ENCODE results near the gene GARS1. TPM values are rescaled to one million over a fixed set of nuclear protein-coding genes. Genes with fewer than 3 reads are reported as not detected.

Gene GARS1
- total RNA-seq, 5 donors from 2014 or later (not counting 1 experiment from before 2014, with no cell fraction given): 78.8 to 121 (median 114) TPM

DNA sequence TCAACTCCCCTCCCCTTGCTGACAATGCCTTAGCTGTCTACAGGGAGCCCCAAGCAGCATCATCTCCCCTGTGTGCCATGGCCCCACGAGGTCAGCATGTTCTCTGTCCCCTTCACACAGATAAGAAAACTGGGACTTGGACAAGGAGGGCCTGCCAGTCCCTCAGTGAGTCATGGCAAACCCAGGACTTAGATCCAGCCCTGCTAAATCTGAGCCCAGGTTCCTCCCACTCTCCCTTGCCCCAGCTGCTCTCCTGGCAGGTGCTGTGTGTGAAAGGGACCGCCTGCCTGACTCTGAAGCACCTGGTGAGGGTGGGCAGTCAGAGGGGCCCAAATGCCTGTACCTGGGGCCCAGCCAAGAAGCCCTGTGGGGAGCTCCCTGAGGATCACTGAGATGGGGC is 80.2 kb downstream of the GARS1 start:
- ATAC-seq (replicated peaks in 1 of 4) (no peak), DNase-seq (no peak)
- H3K36me3 Mint-ChIP-seq: no peaks in the 10 kb centered on the region
- H3K4me1 ChIP-seq (ENCODE audit: control insufficient read depth in 1 of 2, extremely low read depth in 1 of 2, insufficient read depth in 2 of 2, low read length in 2 of 2): no peaks in the 10 kb centered on the region
- no peaks in the 10 kb centered on the region for H3K9me3 ChIP-seq
- ChIA-PET POLR2A (no interaction called here), CTCF (no interaction called here)
- H3K4me1 Mint-ChIP-seq: no peaks in the 10 kb centered on the region
- peaks cover 35 to 41% of the 10 kb centered on the region in 2 donors for H3K27me3 Mint-ChIP-seq
- no peak overlapping the region for H3K27ac Mint-ChIP-seq
- H3K27me3 ChIP-seq (replicated peaks in 1 of 2; ENCODE audit: control insufficient read depth in 2 of 2, extremely low read depth in 1 of 2, insufficient read depth in 2 of 2, low read length in 1 of 2): peaks cover 4 to 58% of the 10 kb centered on the region in 2 experiments
- no peak overlapping the region for H3K4me3 ChIP-seq (ENCODE audit: control insufficient read depth in 1 of 2, extremely low read depth in 1 of 2, low read length in 1 of 2)
- H3K27ac ChIP-seq (ENCODE audit: low read length): no peak overlapping the region
- H3K4me3 Mint-ChIP-seq: no peak overlapping the region
- no peaks in the 10 kb centered on the region for H3K9me3 Mint-ChIP-seq
- WGBS (ENCODE audit: insufficient coverage): 18% methylated on average over 2 of the region's 2 CpGs
- no peaks in the 10 kb centered on the region for H3K36me3 ChIP-seq (ENCODE audit: control insufficient read depth in 2 of 2, extremely low read depth in 1 of 2, insufficient read depth in 1 of 2, low read length in 1 of 2)

DNA sequence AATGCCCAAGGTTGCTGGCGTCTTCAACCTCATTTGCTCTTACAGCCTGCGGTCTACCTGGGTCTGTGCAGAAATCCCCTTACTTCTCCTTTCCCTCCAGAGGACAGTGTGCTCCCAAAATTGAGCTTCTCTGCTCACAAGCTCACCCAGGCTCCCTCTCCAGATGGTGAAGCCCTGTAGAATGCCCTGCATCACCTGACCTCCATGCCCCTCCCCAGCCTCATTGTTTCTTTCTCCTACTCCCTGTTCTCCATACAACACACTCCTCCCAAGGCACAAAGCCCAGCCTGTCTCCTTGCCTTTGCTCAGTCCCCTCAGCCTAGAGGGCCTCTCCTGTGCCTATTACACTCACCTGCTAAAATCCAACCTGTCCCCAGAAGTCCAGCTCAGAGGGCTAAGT is 84.1 kb downstream of the GARS1 start:
- Mint-ChIP-seq H3K4me3 (no peak overlapping the region), H3K9me3 (no peaks in the 10 kb centered on the region), H3K27ac (no peak overlapping the region), H3K4me1 (peaks cover 9 to 18% (median 12%) of the 10 kb centered on the region in 3 donors), H3K36me3 (no peaks in the 10 kb centered on the region), H3K27me3 (peaks cover 54 to 66% of the 10 kb centered on the region in 2 donors)
- H3K36me3 ChIP-seq (ENCODE audit: control insufficient read depth in 2 of 2, extremely low read depth in 1 of 2, insufficient read depth in 1 of 2, low read length in 1 of 2): no peaks in the 10 kb centered on the region
- POLR2A ChIA-PET: no interaction called here
- WGBS (ENCODE audit: insufficient coverage): 92% methylated on average over 2 of the region's 2 CpGs
- H3K4me1 ChIP-seq (ENCODE audit: control insufficient read depth in 1 of 2, extremely low read depth in 1 of 2, insufficient read depth in 2 of 2, low read length in 2 of 2): peaks cover 0 to 17% of the 10 kb centered on the region in 2 experiments
- no peaks in the 10 kb centered on the region for H3K9me3 ChIP-seq
- H3K27me3 ChIP-seq (replicated peaks in 1 of 2; ENCODE audit: control insufficient read depth in 2 of 2, extremely low read depth in 1 of 2, insufficient read depth in 2 of 2, low read length in 1 of 2): peaks cover 9 to 86% of the 10 kb centered on the region in 2 experiments
- ATAC-seq (replicated peaks in 1 of 4) (no peak), DNase-seq (no peak)
- CTCF ChIA-PET: no interaction called here
- no peak overlapping the region for H3K27ac ChIP-seq (ENCODE audit: low read length)
- H3K4me3 ChIP-seq (ENCODE audit: control insufficient read depth in 1 of 2, extremely low read depth in 1 of 2, low read length in 1 of 2): no peak overlapping the region

DNA sequence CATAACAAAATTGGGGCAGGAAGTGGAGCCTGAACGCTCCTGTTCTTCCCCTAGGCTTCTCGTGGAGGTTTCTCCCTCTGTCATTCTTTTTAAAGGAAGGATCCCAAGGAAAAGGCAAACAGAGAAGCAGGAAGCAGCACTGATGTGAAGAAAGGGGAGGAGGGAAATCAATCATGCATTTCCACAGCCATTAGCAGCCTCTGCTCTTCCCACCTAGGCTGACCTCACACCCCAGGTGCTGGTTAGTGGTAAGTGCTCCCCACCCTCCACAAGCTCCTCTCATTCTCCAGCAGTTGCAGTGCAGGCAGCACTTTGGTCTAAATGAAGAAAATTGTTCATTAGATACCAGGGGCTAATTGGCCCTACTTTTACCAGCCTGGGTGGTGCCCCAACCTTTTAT is 85.0 kb downstream of the GARS1 start:
- Histone ChIP-seq H3K27me3 (replicated peaks in 1 of 2; ENCODE audit: control insufficient read depth in 2 of 2, extremely low read depth in 1 of 2, insufficient read depth in 2 of 2, low read length in 1 of 2) (peaks cover 11 to 86% of the 10 kb centered on the region in 2 experiments), H3K4me1 (ENCODE audit: control insufficient read depth in 1 of 2, extremely low read depth in 1 of 2, insufficient read depth in 2 of 2, low read length in 2 of 2) (peaks cover 0 to 17% of the 10 kb centered on the region in 2 experiments), H3K9me3 (no peaks in the 10 kb centered on the region), H3K27ac (ENCODE audit: low read length) (no peak overlapping the region), H3K36me3 (ENCODE audit: control insufficient read depth in 2 of 2, extremely low read depth in 1 of 2, insufficient read depth in 1 of 2, low read length in 1 of 2) (no peaks in the 10 kb centered on the region), H3K4me3 (ENCODE audit: control insufficient read depth in 1 of 2, extremely low read depth in 1 of 2, low read length in 1 of 2) (no peak overlapping the region)
- no peak overlapping the region for H3K4me3 Mint-ChIP-seq
- H3K4me1 Mint-ChIP-seq: peaks cover 9 to 18% (median 12%) of the 10 kb centered on the region in 3 donors
- 0% methylated on average over 1 of the region's 2 CpGs for WGBS (ENCODE audit: insufficient coverage)
- no peaks in the 10 kb centered on the region for H3K36me3 Mint-ChIP-seq
- no peaks in the 10 kb centered on the region for H3K9me3 Mint-ChIP-seq
- H3K27ac Mint-ChIP-seq: no peak overlapping the region
- peaks cover 62 to 73% of the 10 kb centered on the region in 2 donors for H3K27me3 Mint-ChIP-seq
- ChIA-PET POLR2A (no interaction called here), CTCF (interaction anchor here in 1 of 2 donors (0.5 to 1.3 kb wide), 2 partner anchors 8 to 59 kb away, joined by 3 read pairs; no protein-coding TSS in a partner anchor)
- ATAC-seq (replicated peaks in 1 of 4): no peak
- no peak for DNase-seq

DNA sequence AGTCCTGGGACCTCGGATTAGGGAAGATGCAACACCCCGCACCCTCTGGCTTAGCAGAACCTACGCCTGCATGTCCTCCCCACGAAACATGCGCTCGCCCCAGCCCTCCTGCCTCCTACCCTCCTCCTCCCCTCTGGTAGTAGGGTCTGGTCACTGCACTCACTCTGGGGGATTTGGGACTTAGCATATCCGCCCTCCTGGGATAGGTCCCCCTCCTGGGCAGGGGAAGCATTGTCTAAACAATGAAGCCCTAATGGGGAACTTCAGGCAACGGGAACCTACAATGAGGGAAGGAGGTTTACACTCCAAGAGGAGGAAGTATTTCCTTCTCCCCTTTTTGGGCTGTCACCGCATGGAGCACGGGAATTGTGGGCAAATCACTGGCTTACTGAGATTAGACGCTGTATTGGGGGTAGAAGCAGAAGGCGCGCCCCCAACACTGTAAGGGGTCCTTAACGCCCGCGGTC is 86.7 kb downstream of the GARS1 start:
- no peaks in the 10 kb centered on the region for H3K36me3 Mint-ChIP-seq
- peaks cover 9 to 18% (median 12%) of the 10 kb centered on the region in 3 donors for H3K4me1 Mint-ChIP-seq
- no peak overlapping the region for H3K27ac Mint-ChIP-seq
- peaks cover 59 to 76% of the 10 kb centered on the region in 2 donors for H3K27me3 Mint-ChIP-seq
- POLR2A ChIA-PET: no interaction called here
- no peaks in the 10 kb centered on the region for H3K9me3 ChIP-seq
- no peak for ATAC-seq (replicated peaks in 1 of 4)
- H3K27me3 ChIP-seq (replicated peaks in 1 of 2; ENCODE audit: control insufficient read depth in 2 of 2, extremely low read depth in 1 of 2, insufficient read depth in 2 of 2, low read length in 1 of 2): peaks cover 11 to 80% of the 10 kb centered on the region in 2 experiments
- peaks cover 0 to 17% of the 10 kb centered on the region in 2 experiments for H3K4me1 ChIP-seq (ENCODE audit: control insufficient read depth in 1 of 2, extremely low read depth in 1 of 2, insufficient read depth in 2 of 2, low read length in 2 of 2)
- no peaks in the 10 kb centered on the region for H3K9me3 Mint-ChIP-seq
- no peak overlapping the region for H3K27ac ChIP-seq (ENCODE audit: low read length)
- peak overlapping the region; percentile 53 to 84 (median 68) for H3K4me3 Mint-ChIP-seq
- H3K36me3 ChIP-seq (ENCODE audit: control insufficient read depth in 2 of 2, extremely low read depth in 1 of 2, insufficient read depth in 1 of 2, low read length in 1 of 2): no peaks in the 10 kb centered on the region
- CTCF ChIA-PET: interaction anchor here in 1 of 2 donors (0.5 to 3.2 kb wide), 4 partner anchors 13 to 168 kb away, joined by 3 to 16 read pairs (median 3); no protein-coding TSS in a partner anchor
- 25% methylated on average over 2 of the region's 16 CpGs for WGBS (ENCODE audit: insufficient coverage)
- DNase-seq: no peak
- peak overlapping the region; percentile 40 to 46 for H3K4me3 ChIP-seq (ENCODE audit: control insufficient read depth in 1 of 2, extremely low read depth in 1 of 2, low read length in 1 of 2)

DNA sequence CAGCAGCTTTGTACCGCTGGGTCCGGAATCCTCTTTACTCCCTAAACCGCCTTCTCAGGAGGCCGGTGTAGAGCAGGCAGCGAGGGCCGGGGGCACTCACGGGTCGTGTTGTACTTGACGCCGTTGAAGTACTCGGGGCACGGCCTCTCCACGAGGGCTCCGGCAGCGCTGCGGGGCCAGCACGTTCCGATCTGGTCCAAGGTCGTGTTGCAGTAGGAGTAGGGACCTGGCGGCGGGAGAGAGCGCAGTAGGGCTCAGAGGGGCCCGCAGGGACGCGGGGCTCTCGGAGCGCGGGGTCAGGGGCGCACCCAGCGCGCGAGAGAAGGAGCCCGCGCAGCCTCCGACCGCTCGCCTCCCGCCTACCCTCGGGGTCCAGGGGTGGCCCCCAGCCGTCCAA is 87.1 kb downstream of the GARS1 start:
- H3K27me3 ChIP-seq (replicated peaks in 1 of 2; ENCODE audit: control insufficient read depth in 2 of 2, extremely low read depth in 1 of 2, insufficient read depth in 2 of 2, low read length in 1 of 2): peaks cover 11 to 77% of the 10 kb centered on the region in 2 experiments
- no peak overlapping the region for H3K27ac ChIP-seq (ENCODE audit: low read length)
- H3K36me3 ChIP-seq (ENCODE audit: control insufficient read depth in 2 of 2, extremely low read depth in 1 of 2, insufficient read depth in 1 of 2, low read length in 1 of 2): no peaks in the 10 kb centered on the region
- Mint-ChIP-seq H3K4me3 (peak overlapping the region; percentile 53 to 84 (median 68)), H3K27me3 (peaks cover 55 to 71% of the 10 kb centered on the region in 2 donors), H3K36me3 (no peaks in the 10 kb centered on the region), H3K4me1 (peaks cover 9 to 18% (median 12%) of the 10 kb centered on the region in 3 donors), H3K9me3 (no peaks in the 10 kb centered on the region), H3K27ac (no peak overlapping the region)
- POLR2A ChIA-PET: no interaction called here
- H3K4me1 ChIP-seq (ENCODE audit: control insufficient read depth in 1 of 2, extremely low read depth in 1 of 2, insufficient read depth in 2 of 2, low read length in 2 of 2): peaks cover 0 to 17% of the 10 kb centered on the region in 2 experiments
- 6% methylated on average over 37 of the region's 40 CpGs for WGBS (ENCODE audit: insufficient coverage)
- CTCF ChIA-PET: interaction anchor here (0.8 to 3.2 kb wide), 3 partner anchors 14 to 59 kb away, joined by 3 to 16 read pairs (median 4); no protein-coding TSS in a partner anchor
- peak overlapping the region; percentile 40 to 46 for H3K4me3 ChIP-seq (ENCODE audit: control insufficient read depth in 1 of 2, extremely low read depth in 1 of 2, low read length in 1 of 2)
- ATAC-seq (replicated peaks in 1 of 4) (peak; percentile 5 to 36 (median 34)), DNase-seq (peak in 6 of 35 experiments; percentile 3 to 15 (median 8))
- H3K9me3 ChIP-seq: no peaks in the 10 kb centered on the region

DNA sequence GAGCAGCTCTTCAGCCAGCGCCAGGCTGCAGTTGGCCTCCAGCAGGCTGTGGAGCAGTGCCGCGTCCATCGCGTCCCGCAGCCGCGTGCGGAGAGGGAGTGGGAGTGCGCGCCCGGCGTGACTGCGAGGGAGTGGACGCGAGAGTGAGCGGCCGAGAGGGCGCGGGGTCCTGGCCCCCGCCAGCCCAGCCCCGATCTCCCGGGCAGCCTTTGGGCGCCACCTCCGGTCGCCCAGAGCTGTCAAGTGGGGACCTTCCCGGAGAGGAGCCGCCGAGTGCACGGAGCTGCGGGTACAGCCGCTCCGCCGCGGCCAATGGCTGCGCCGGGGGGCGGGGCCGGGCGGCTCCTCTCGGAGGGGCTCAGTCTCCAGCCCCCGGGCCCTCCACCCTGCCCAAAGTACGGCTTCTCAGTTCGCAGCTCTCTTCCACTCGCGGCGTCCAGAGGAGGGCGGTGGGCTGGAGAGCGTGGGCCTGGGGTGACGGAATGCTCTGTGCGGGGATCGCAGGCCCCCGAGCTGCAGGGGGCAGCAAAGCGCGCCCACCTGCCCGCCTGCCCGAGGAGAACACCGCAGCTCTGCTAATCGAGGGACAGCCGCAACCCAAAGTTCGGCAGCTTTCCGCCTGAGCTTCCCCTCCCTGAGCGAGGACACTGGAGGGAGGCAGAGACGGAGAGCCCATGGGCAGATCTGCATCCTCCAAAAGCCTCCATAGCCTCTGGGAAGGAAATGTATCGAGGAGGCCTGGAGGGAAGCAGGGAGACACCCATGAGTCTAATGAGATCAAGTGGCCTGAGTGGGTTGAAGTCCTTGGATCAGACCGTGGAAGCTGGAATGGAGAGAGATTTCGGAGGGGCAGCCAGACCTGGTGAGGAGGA is 87.8 kb downstream of the GARS1 start, which contains the start of gene CRHR2:
CRHR2 (minus strand) TSS at position 245 of the 872 bp plus-strand sequence; CDS start at position 69, 176 bp downstream.
- H3K36me3 Mint-ChIP-seq: no peaks in the 10 kb centered on the region
- peak within 1 kb of the TSS; percentile 66 to 84 (median 73) for H3K4me3 Mint-ChIP-seq

More for the DNA sequence above, 87.8 kb downstream of the GARS1 start, which contains the start of gene CRHR2:
- Histone ChIP-seq H3K27me3 (replicated peaks in 1 of 2; ENCODE audit: control insufficient read depth in 2 of 2, extremely low read depth in 1 of 2, insufficient read depth in 2 of 2, low read length in 1 of 2) (peaks cover 11 to 73% of the 10 kb centered on the region in 2 experiments), H3K4me3 (ENCODE audit: control insufficient read depth in 1 of 2, extremely low read depth in 1 of 2, low read length in 1 of 2) (peak within 1 kb of the TSS; percentile 40 to 46), H3K9me3 (no peaks in the 10 kb centered on the region), H3K36me3 (ENCODE audit: control insufficient read depth in 2 of 2, extremely low read depth in 1 of 2, insufficient read depth in 1 of 2, low read length in 1 of 2) (no peaks in the 10 kb centered on the region), H3K4me1 (ENCODE audit: control insufficient read depth in 1 of 2, extremely low read depth in 1 of 2, insufficient read depth in 2 of 2, low read length in 2 of 2) (peaks cover 0 to 17% of the 10 kb centered on the region in 2 experiments), H3K27ac (ENCODE audit: low read length) (no peak within 1 kb of the TSS)
- 5% methylated on average over 57 of the region's 67 CpGs for WGBS (ENCODE audit: insufficient coverage)
- Mint-ChIP-seq H3K27ac (peak within 1 kb of the TSS in 1 of 2 donors; percentile 22), H3K9me3 (no peaks in the 10 kb centered on the region), H3K27me3 (peaks cover 50 to 65% of the 10 kb centered on the region in 2 donors), H3K4me1 (peaks cover 9 to 18% (median 12%) of the 10 kb centered on the region in 3 donors)
- ChIA-PET CTCF (interaction anchor here (0.8 to 3.2 kb wide), 3 partner anchors 14 to 58 kb away, joined by 3 to 16 read pairs (median 4); no protein-coding TSS in a partner anchor), POLR2A (no interaction called here)
- ATAC-seq (replicated peaks in 1 of 4) (peak; percentile 72 to 93 (median 78)), DNase-seq (peak in 30 of 35 experiments; percentile 2 to 54 (median 18))

Measured in T-cell (primary cell).